Cardiac muscle cell (in vitro differentiated cells and primary cell): ENCODE measurements around the gene SLIT2. TPM values are rescaled to one million over a fixed set of nuclear protein-coding genes. Genes with fewer than 3 reads are reported as not detected.

Source experiments
- DNase-seq, 2 donors: peaks; one replicate each; pipeline versions ENCODE4 v3.0.0 to v3.0.0-alpha.2; 2010 to 2017; ENCODE audit warnings: low read depth in 1 of 2, low spot score in 1 of 2
- H3K27ac ChIP-seq: fragments of 200-600 bp; sonication (generic); 2 replicates; pipeline ENCODE4 v1.5.1; 2016
- H3K27me3 ChIP-seq: fragments of 200-600 bp; sonication (generic); 2 replicates; pipeline ENCODE4 v1.6.0; 2016; ENCODE audit warnings: control low read depth
- H3K36me3 ChIP-seq: fragments of 200-600 bp; sonication (generic); 2 replicates; pipeline ENCODE4 v1.5.1; 2016; ENCODE audit warnings: control low read depth
- H3K4me1 ChIP-seq: fragments of 200-600 bp; sonication (generic); 2 replicates; pipeline ENCODE4 v1.8.1; 2017; ENCODE audit warnings: low read depth, mild to moderate bottlenecking, mixed run types
- H3K4me3 ChIP-seq: fragments of 200-600 bp; sonication (generic); 2 replicates; pipeline ENCODE4 v1.5.1; 2016; ENCODE audit warnings: mild to moderate bottlenecking
- H3K9me3 ChIP-seq: fragments of 200-600 bp; sonication (generic); 2 replicates; pipeline ENCODE4 v1.5.1; 2017; ENCODE audit warnings: low read depth, mild to moderate bottlenecking, control low read depth
- CTCF ChIP-seq: IDR thresholded peaks from 2 replicates; pipeline ENCODE4 v1.5.1; 2012; ENCODE audit warnings: low read depth, mild to moderate bottlenecking, low read length
- polyA plus RNA-seq: library from polyadenylated mRNA; unstranded; fragments of >200 nt; fragmentation: Nextera tagmentation; extraction: Ambion mirVana; gene quantifications from 2 replicates; pipeline ENCODE4 v1.2.1, GENCODE V29; 2016
- total RNA-seq: library from RNA; depleted of rRNA; stranded (reverse); fragments of >200 nt; gene quantifications from 2 replicates; pipeline ENCODE4 v1.2.3, GENCODE V29; 2016

SLIT2 gene
- total and polyA plus RNA-seq, 2 experiments from 2014 or later, result 49.9 to 59.8 TPM

- Histone ChIP-seq H3K4me1 (peaks cover 5% of the 10 kb centered on the region), H3K27ac (no peak overlapping the region), H3K36me3 (no peaks in the 10 kb centered on the region), H3K27me3 (no peaks in the 10 kb centered on the region), H3K4me3 (no peak overlapping the region), H3K9me3 (no peaks in the 10 kb centered on the region)
- TF ChIP-seq CTCF, result peak; percentile 61
- DNase-seq, result peak in 1 of 2 donors; percentile 76
These were observed 47.8 kb downstream of the SLIT2 start for GRCh38 chr4:20299515-20299914.

- DNase-seq, result peak in 1 of 2 donors; percentile 35
- H3K27ac ChIP-seq, result no peak overlapping the region
- no peaks in the 10 kb centered on the region for H3K9me3 ChIP-seq
- no peaks in the 10 kb centered on the region for H3K36me3 ChIP-seq
- H3K4me1 ChIP-seq, result peaks cover 5% of the 10 kb centered on the region
- no peak for TF ChIP-seq CTCF
- no peak overlapping the region for H3K4me3 ChIP-seq
- no peaks in the 10 kb centered on the region for H3K27me3 ChIP-seq
These were observed 49.5 kb downstream of the SLIT2 start for GRCh38 chr4:20301161-20301560.
